NCI-H2029 treated with DMSO at 0.1 percent for 48 hours (cell line): Measurements from ENCODE around the gene NAA30.
"Not testable (repeated sequence)": the region's sequence is repeated elsewhere in the genome, so short reads cannot be mapped to it uniquely, and the experiment has no call there.

Experiments used
- DNase-seq: peaks from one replicate; lab custom pipeline; 2025; lab: John Stamatoyannopoulos, UW

NAA30 gene

DNA sequence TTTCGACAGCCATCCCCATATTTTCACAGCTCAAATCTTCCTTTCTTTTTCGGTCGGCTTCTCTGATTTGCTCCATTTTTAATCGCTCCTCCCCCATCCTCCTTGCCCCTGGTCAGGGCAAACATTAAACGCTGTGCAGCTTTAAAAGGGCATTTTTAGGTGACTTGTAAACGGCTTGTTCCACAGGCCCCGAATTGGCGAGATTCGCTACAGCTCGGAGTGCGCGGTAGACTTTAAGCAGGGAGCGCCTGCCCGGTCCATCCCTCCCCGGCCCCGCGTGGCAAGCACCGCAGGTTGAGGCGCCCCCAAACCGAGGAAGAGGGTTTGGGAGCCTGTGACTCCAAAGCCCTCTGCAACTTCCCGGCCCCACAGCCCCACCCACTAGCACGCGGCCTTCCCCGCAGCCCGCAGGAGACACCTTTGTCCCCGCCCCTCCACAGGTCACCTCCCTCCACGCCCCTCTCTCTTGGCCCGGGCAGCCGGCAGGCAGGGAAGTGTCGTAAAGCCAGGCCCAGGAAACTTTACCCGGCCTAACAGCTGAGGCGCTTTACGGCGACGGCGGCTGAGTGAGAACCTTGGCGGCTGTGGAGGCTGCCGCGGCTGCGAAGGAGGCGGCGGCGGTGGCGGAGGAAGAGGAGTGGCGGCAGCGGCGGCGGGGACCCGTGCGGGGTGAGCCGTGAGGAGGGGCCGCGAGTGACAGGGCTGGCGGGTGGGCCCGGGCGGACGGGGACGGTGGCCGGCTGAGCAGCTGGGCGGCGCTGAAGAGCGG, at the start of gene NAA30:
NAA30 (plus strand) TSS at position 550 of the 769 bp plus-strand sequence. CDS start 372 bp downstream, outside the sequence.
- peak; percentile 93 for DNase-seq

DNA sequence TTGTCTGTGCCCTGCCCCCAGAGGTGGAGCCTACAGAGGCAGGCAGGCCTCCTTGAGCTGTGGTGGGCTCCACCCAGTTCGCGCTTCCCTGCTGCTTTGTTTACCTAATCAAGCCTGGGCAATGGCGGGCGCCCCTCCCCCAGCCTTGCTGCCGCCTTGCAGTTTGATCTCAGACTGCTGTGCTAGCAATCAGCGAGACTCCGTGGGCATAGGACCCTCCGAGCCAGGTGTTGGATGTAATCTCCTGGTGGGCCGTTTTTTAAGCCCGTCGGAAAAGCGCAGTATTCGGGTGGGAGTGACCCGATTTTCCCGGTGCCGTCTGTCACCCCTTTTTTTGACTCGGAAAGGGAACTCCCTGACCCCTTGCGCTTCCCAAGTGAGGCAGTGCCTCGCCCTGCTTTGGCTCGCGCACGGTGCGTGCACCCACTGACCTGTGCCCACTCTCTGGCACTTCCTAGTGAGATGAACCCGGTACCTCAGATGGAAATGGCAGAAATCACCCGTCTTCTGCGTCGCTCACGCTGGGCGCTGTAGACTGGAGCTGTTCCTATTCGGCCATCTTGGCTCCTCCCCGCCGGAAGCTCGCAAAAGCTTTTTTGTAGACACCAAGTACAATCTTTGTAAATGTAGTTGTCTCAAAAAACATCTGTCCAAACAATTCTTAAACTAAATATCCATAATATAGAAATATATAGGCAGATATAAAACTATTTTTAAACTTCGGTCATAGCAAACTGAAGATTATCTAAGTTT, 46.7 kb upstream of the NAA30 start:
- DNase-seq = not testable (repeated sequence)

DNA sequence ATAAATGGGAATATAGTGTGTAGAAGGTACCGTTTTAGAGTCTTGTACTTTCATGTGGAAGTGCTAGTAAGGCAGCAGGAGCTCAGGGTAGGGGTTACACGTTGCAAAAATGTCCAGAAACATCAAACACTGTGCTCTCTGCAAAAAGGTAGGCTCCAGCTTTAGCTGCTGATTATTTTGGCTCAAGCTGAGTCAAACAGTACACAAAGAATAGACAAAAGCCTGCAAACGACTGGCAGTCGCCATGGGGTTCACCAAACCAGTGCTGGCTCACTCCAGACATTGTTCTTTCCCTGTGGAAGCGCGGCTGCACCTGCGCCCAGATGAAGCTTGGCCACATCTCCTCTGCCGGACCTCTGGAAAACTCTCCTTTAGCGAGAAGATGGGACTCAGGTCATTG, 45.3 kb upstream of the NAA30 start:
- peak; percentile 40 for DNase-seq

DNA sequence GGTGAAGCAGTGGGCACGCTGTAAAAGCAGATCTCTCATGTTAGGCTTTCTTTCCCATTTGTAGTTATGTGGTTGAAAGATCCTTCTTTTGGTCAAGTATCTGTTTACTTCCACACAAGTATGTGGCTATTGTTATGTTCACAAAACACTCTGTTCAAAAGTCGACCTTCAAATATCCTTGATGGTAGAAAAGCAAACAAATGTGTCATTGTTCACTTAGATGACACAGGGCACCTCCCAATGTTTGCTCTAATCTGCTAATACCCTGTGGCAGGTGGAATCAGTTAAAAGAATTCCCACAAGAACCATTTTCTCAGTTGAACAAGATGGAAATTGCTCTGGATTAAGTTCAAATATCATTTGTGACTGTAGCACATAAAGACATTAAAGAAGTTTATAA, 43.6 kb upstream of the NAA30 start:
- peak; percentile 77 for DNase-seq

DNA sequence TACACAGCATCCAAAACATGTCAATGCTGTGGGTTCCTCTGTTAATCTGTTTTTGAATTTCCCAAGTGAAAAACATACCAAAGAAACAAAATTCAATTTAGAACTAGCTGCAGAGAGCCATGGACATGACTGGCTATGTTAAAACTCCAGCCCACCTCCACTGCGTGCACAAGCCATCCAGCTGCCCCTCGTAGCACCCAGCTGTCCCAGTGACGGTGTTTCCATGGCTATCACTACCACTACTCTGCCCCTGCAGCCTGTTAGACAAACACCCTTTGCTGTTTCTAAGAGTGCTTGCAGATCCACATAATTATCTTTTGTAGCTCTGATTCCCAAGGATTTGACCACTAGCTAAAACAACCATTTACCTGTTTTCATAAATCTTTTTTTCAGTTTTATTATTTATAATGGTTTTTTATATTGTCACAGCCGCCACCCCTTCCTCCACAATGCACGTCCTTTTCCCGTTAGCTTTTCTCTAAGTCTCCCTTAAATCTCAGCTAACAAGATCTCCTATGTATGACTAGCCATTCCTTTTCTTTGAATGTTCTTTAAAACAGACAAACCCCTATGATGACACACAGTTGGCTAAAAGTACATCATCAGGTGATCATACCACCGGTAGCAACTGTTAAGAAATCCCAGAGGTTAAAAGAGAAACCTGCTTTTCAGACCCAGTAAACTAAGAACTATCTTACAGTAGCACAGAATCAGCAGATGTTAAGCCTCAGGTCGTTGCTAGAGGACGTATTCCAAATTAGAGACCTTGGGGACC, 37.8 kb upstream of the NAA30 start:
- no peak for DNase-seq

DNA sequence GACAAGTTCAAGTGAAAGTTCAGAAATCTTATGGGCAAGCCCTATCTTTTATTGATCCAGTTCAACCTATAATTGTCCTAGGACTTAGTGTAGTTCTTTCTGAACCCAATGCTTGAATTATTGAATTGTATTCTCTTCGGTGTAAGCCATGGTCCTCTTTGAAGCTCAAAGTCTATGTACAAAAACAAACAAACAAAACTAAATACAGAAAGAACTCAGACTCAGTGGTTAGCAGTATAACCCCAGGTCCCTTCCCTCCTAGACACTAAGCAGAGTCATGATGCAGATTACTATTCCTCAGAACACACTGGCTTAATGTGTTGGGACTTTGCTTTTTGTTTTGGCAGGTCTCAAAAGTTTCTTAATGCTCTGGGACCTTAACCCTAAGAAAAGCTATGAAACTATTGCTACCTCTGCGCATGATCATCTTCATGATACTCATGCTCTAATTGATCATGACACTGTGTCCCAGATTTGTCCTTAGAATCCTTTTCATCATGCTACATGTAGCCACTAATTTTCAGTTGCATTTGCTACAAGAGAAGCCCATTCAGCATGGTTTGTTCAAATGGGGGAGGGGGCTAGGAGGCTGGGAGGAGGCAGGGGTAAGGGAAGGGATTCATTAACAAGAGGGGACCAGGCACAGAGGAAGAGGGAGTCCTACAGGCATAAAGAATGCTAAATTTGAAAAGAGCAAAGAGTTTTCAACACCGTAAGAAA, 35.1 kb upstream of the NAA30 start:
- no peak for DNase-seq

DNA sequence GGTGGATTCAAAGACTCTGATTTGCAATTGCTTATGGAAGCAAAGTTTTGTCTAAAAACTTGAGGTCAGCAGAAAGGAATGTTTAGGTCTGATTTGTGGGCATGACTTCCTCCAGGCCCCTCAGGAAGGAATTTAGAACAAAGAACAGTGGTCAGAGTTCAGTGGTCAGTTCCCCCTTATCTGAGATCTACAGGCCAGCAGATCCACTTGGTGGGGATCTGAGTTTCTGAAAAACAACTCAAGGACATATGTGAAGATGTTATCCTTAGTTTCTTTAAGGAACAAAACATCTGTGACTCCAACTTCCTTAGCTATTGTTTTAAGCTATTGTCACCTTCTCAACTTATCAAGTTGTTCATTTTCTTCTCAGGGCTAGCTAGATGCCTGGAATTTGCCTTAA, 28.0 kb upstream of the NAA30 start:
- no peak for DNase-seq

DNA sequence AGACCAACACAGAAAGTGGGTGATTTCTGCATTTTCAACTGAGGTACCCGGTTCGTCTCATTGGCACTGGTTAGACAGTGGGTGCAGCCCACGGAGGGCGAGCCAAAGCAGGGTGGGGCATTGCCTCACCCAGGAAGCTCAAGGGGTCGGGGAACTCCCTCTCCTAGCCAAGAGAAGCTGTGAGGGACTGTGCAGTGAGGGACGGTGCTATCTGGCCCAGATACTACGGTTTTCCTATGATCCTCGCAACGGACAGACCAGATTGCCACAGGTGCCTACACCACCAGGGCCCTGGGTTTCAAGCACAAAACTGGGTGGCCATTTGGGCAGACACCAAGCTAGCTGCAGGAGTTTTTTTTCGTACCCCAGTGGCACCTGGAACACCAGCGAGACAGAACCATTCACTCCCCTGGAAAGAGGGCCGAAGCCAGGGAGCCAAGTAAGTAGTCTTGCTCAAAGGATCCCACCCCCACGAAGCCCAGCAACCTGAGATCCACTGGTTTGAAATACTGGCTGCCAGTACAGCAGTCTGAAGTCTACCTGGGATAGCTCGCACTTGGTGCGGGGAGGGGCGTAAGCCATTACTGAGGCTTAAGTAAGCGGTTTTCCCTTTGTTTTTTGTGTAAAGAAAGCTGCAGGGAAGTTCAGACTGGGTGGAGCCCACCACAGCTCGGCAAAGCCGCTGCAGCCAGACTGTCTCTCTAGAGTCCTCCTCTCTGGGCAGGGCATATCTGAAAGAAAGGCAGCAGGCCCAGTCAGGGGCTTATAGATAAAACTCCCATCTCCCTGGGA, 25.5 kb upstream of the NAA30 start:
- DNase-seq = no peak

DNA sequence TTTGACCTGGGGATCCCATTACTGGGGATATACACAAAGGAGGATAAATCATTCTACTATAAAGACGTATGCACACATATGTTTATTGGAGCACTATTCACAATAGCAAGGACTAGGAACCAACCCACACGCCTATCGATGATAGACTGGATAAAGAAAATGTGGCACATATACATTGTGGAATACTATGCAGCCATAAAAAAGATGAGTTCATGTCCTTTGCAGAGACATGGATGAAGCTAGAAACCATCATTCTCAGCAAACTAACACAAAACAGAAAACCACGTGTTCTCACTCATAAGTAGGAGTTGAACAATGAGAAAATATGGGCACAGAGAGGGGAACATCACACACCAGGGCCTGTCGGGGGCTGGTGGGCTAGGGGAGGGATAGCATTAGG, 20.2 kb upstream of the NAA30 start:
- DNase-seq = not testable (repeated sequence)

DNA sequence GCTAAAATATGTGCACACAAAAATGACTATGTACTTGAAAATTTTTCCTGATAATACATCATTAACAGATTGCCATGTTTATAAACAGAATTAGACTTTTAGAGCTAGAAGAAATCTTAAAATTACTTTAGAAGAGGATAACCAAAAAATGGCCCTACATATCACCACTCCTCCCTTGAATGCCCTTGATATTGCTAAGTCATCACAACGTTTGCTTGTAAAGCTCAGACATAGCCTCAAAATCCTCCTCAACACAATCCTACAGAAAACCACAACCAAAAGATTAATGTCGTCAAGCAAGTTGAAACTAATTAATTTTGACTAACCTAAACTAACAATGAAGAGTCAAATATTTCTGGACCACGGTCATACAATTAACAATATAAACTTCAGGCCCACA, 19.4 kb upstream of the NAA30 start:
- DNase-seq = no peak

DNA sequence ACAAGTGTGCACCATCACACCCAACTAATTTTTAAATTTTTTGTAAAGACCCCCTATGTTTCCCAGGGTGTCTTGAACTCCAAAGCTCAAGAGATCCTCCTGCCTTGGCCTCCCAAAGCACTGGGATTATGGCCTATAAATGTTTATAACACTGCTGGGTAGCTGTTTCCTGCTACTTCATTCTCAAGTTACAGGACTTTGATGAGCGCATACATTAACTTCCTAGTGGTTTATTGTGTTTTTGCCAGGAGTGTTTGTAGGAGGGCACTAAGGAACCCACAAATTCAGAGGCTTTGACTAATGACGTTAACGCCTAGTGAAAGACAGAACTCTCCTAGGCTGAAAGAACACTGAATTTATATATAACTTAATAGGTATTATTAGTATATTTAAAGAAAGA, 15.2 kb upstream of the NAA30 start:
- DNase-seq = no peak

DNA sequence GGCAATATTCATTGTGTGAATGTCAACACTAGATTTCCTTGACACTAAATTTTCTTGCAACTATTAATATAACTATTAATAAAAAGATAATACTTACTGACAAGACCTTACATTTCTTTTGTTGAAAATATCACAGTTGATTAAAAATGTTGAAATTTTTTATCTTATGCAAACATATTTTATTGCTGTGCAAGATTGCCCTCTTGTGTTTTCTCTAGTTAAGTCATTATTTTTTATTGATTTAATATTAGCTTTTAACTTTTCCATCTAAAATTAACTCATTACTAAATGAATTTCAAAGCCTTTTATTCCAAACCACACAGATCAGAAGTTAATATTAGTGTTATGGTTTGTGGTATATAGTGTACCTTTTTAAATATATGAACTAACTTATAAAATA, 11.7 kb upstream of the NAA30 start:
- DNase-seq = no peak

DNA sequence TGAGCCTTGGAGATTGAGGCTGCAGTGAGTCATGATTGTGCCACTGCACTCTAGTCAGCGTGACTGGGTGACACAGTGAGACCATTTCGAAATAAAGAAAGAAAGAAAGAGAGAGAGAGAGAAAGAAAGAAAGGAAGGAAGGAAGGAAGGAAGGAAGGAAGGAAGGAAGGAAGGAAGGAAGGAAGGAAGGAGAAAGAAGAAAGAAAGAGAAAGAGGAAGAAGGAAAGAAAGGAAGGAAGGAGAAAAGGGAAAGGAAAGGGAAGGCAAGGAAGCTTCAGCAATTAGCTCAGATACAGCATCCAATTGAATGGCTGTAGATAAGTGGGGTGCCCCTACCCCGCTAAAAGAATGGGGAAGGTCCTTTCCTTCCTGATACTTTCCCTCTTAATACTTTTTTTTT, 9.5 kb upstream of the NAA30 start:
- no peak for DNase-seq

DNA sequence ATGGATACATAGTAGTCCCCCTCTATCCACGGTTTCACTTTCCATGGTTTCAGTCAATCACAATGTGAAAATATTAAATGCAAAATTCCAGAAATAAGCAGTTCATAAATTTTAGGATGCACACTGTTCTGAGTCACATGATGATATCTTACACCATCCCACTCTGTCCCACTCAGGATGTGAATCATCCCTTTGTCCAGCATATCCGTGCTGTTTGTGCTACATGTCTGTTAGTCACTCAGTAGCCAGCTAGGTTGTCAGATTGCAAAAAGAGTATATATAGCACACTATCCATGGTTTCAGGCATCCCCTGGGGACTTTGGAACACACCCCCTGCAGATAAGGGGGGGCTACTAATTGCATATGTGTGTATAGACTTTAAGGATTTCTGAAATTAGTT, 8.1 kb upstream of the NAA30 start:
- DNase-seq = no peak

DNA sequence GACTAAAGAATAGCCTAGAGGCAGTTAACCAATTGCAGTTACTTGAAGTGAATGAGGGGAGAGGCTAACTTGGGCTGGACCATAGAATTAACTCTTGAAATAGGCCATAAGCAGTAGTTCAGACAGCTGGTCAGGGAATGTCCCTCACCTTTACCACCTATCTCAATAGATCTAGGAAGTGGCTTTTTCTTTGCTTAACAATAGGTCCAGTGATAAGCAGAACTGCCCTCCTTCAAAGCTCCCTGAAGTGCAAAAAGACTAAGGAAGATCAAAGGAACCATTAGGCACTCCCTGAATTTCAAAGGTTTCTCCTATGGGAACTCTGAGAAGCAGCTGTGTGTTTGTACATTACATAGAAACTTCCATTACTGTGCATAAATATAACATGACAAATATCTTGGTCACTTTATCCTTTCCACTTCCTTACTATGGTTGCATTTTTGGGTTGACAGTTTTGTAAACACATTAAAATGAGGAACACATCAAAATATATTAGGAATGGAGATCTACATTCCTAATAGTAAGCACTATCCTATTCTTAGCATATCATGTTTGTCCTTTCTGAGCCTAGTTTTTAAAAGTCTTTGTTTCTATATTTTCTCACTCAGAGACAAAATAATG, 7.2 kb upstream of the NAA30 start:
- no peak for DNase-seq

DNA sequence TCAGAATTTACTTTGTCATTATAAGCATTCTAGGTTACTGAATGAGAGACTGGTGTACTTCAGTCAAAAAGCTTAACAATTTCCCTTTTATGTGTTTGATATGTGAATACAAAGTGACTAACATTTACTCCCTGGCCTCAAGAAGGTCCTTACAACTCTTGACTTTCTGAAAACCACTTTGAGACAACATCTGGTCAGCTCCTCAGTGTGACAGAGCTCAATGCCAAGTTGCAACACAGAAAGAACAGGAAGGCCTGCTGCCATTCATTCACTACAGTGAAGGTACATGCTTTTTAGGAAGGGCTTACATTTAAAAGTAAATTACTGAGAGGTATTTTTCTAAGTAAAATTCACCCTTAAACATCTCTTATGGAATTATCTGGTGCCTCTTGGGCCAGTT, 2.3 kb upstream of the NAA30 start:
- DNase-seq = no peak

DNA sequence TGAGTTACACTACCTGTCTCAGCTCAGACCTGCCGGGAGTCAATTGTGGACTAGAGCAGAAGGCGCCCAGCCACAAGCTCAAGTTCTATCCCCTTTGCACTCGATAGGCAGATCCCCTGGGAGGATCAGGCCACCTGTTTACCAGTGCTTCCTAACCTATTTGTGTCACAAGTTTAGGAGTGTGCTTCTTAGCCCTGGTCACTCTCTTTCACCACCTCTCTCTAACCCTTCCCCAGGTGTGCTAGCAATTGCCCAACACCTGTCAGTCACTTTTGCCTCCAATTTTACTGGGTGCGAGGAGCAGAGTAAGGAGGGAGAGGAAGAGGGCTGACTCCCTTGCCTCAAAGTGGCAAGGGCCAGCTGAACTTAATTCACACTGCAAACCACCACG, 745 bp upstream of the NAA30 start:
- no peak for DNase-seq

DNA sequence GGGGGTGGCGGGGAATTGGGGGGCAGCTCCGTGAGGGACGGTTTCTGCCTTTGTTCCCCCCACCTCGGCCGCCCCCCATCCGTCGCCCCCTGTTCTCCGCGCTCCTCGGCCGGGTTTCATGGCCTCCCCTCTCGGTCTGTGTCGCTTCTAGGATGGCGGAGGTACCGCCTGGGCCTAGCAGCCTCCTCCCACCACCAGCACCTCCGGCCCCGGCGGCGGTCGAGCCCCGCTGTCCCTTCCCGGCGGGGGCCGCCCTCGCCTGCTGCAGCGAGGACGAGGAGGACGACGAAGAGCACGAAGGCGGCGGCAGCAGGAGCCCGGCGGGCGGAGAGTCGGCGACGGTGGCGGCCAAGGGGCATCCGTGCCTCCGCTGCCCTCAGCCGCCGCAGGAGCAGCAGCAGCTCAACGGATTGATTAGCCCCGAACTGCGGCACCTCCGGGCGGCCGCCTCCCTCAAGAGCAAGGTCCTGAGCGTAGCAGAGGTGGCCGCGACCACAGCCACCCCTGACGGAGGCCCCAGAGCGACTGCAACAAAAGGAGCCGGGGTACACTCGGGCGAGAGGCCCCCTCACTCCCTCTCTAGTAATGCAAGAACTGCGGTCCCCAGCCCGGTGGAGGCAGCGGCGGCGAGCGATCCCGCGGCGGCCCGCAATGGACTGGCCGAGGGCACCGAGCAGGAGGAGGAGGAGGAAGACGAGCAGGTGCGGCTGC, 575 bp downstream of the NAA30 start:
- no peak for DNase-seq

DNA sequence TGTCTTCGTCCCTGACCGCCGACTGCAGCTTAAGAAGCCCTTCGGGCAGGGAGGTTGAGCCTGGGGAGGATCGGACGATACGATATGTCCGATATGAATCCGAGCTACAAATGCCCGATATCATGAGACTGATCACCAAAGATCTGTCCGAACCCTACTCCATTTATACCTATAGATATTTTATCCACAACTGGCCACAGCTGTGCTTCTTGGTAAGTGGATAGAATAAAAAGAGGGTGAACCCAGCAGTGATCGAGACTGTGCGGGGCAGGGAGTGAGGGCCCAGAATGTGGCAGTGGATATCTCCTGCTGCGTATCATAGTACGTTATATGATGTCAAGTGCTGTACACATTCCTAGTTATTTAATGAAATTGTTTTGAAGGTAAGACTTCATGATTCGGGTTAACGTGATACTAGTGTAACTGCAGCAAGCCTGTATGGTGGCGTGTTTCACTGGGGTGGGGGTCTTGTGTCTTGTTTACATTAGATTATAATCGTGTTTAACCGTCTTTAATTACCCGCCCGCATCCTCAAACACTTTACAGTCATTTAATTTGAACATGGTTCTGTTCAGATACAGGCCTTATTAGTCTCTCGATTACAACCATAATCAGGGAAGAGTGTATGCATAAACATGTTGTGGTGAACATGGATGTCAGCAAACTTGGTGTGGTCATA, 1.3 kb downstream of the NAA30 start:
- peak; percentile 39 for DNase-seq

DNA sequence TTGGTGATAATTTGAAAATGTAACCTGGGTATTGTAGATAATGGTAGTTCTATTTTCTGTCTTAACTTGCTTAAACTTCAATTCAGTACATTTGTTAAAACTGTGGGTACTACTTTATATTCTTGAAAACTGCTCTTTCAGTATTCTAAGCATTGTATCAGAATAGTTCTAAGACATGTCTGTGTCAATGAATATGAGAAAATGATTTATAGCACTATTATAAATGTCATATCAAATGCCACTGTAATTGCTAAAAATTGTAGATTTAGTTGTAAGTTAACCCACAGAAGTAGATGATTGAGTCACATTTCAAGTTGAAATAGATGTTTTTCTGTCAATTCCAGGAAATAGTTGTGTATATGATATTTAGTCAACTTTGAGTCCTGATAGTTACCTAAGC, 2.4 kb downstream of the NAA30 start:
- DNase-seq = no peak
